ENCODE data around the gene GOLGA8K. TPM values are rescaled to one million over a fixed set of nuclear protein-coding genes. Genes with fewer than 3 reads are reported as not detected.
"Not testable (repeated sequence)": the region's sequence is repeated elsewhere in the genome, so short reads cannot be mapped to it uniquely, and the experiment has no call there.

GOLGA8K gene
- total and polyA plus RNA-seq, 4 donors, result 0.30 to 2.5 (median 0.53) TPM

DNA sequence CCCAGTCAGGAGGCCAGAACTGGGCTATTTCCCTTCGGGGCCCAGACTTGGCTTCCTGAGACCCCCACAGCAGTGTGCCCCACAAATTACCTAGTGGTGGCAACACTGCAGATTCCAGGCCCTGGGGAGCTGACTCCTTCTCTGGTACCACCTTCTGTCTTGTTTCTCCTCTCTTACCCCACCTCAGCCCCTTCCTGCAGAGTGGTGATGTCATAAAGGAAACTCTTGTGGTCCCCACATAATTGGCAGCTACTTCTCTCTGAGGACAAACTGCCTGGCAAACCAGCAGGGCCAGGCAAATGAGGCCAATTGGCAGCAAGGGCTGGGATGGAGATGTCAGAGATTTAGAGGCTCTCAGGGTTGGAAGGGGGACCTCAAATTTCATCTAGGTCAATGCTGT, 44.6 kb downstream of the GOLGA8K start:
- ATAC-seq (ENCODE audit: insufficient read depth, low FRiP score); H3K4me1 ChIP-seq (ENCODE audit: control insufficient read depth in 5 of 5, insufficient read depth in 5 of 5, low read length in 5 of 5); H3K4me3 ChIP-seq; H3K9me3 ChIP-seq (ENCODE audit: control insufficient read depth in 4 of 4, insufficient read depth in 3 of 4, low read length in 3 of 4); H3K9ac ChIP-seq (ENCODE audit: insufficient read depth in 1 of 2, low read length in 2 of 2); H3K27me3 ChIP-seq (ENCODE audit: control insufficient read depth in 3 of 3, insufficient read depth in 3 of 3, low read length in 2 of 3); H3K36me3 ChIP-seq (ENCODE audit: control insufficient read depth in 4 of 4, insufficient read depth in 4 of 4, low read length in 4 of 4); H3K27ac ChIP-seq (ENCODE audit: low read depth in 1 of 2, low read length in 1 of 2); DNase-seq: not testable (repeated sequence)
- WGBS, 2 donors, result 33% methylated on average over 1 of the region's 1 CpG; no CpG with 5 or more reads in 1 of the 2 donors

DNA sequence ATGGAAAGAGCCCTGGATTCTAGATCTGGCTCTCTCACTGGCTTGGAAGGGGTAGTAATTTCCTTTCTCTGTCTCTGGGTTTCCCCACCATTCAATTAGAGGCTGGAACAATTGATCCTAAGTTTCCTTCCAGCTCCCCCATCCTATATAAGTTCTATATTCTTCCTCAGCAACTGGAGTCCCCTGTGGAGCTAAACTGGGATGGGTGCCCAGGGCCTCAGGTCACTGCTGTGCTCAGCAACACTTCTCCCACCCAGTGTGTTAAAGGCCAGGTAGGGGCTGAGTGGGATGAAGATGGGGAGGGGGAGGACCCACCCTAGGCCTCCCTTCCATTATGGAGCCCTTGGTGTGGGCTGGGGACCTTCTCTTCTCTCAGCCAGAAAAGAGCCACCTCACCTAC, 46.2 kb downstream of the GOLGA8K start:
- not testable (repeated sequence) for H3K36me3 ChIP-seq (ENCODE audit: control insufficient read depth in 4 of 4, insufficient read depth in 4 of 4, low read length in 4 of 4); H3K4me1 ChIP-seq (ENCODE audit: control insufficient read depth in 5 of 5, insufficient read depth in 5 of 5, low read length in 5 of 5); H3K27me3 ChIP-seq (ENCODE audit: control insufficient read depth in 3 of 3, insufficient read depth in 3 of 3, low read length in 2 of 3); H3K4me3 ChIP-seq; H3K27ac ChIP-seq (ENCODE audit: low read depth in 1 of 2, low read length in 1 of 2); DNase-seq; H3K9ac ChIP-seq (ENCODE audit: insufficient read depth in 1 of 2, low read length in 2 of 2); ATAC-seq (ENCODE audit: insufficient read depth, low FRiP score); H3K9me3 ChIP-seq (ENCODE audit: control insufficient read depth in 4 of 4, insufficient read depth in 3 of 4, low read length in 3 of 4)

DNA sequence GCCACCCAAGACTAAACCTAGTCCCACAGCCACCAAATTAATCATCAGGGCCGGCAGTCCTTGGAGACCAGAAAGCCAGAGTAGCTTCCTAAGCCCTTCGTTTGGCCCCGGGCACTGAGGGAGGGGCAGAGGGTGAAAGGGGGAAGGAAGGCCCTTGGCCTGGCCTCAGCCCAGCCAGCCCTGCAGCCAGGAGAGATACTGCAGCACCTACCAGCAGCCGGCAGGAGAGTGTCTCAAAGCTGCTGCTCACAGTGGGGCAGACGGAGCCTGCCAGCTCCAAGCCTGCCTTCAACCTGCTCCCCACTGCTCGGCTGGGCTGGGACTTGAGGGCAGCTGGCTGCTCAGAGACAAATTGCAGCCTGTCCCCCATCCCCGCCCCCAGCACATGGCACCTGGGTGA, 50.3 kb downstream of the GOLGA8K start:
- not testable (repeated sequence) for H3K9ac ChIP-seq (ENCODE audit: insufficient read depth in 1 of 2, low read length in 2 of 2); H3K27ac ChIP-seq (ENCODE audit: low read depth in 1 of 2, low read length in 1 of 2); H3K27me3 ChIP-seq (ENCODE audit: control insufficient read depth in 3 of 3, insufficient read depth in 3 of 3, low read length in 2 of 3); H3K4me1 ChIP-seq (ENCODE audit: control insufficient read depth in 5 of 5, insufficient read depth in 5 of 5, low read length in 5 of 5); ATAC-seq (ENCODE audit: insufficient read depth, low FRiP score); H3K36me3 ChIP-seq (ENCODE audit: control insufficient read depth in 4 of 4, insufficient read depth in 4 of 4, low read length in 4 of 4); DNase-seq; H3K4me3 ChIP-seq; H3K9me3 ChIP-seq (ENCODE audit: control insufficient read depth in 4 of 4, insufficient read depth in 3 of 4, low read length in 3 of 4)
- WGBS, 2 donors, result no CpG with 5 or more reads among the region's 7 CpGs

DNA sequence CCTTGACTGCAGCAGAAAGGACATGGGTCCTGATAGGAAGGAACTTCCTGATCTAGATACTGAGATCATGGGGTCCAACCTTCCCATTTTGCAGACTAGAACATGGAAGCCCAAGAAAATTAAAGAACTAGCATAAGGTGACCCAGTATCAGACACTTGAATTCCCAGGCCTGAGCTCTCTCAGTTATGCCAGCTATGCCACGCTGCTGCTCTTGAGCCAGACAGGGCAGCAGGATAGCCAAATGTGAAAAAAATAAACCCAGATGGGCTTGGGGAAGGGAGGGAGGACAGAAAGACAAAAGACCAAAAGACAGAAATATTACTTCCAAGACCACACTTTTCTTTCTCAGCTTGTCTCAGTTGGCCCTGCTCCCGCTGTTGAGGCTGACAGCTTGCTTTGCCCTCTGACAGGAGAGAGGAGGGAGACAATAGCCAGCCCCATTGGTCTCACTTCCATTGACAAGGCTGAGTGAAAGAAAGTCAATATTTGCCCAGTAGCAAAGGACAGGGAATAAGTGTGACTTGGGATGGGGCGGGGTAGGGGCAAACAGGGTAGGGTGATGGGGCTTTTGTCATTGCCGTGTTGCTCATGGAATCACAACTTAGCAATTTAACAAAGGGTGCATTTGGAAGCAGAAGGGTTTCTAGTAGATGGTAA, 52.4 kb downstream of the GOLGA8K start:
- not testable (repeated sequence) for H3K36me3 ChIP-seq (ENCODE audit: control insufficient read depth in 4 of 4, insufficient read depth in 4 of 4, low read length in 4 of 4); H3K9ac ChIP-seq (ENCODE audit: insufficient read depth in 1 of 2, low read length in 2 of 2); H3K9me3 ChIP-seq (ENCODE audit: control insufficient read depth in 4 of 4, insufficient read depth in 3 of 4, low read length in 3 of 4); DNase-seq; H3K27ac ChIP-seq (ENCODE audit: low read depth in 1 of 2, low read length in 1 of 2); H3K4me3 ChIP-seq; H3K27me3 ChIP-seq (ENCODE audit: control insufficient read depth in 3 of 3, insufficient read depth in 3 of 3, low read length in 2 of 3); ATAC-seq (ENCODE audit: insufficient read depth, low FRiP score); H3K4me1 ChIP-seq (ENCODE audit: control insufficient read depth in 5 of 5, insufficient read depth in 5 of 5, low read length in 5 of 5)
- no CpG with 5 or more reads among the region's 4 CpGs for WGBS, 2 donors

DNA sequence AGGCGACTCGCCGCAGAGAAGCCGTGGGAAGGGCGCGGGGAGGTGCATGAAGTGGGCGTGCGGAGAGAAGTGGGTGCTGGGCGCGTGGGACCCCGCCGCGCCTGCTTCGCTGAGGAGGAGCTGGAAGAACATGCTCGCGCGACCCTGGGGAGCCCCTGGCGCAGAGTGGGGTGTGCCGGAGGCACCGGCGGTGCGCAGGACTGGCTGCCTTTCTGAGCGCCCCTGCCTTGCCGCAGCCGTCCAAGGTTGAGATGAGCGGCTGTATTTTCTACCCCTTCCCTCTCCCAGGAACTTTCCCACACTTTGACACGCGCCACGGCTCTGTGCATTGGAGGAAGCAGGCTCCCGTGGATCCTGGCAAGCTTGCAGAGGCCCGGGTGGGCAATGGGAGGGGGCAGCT, 56.1 kb downstream of the GOLGA8K start:
- not testable (repeated sequence) for H3K36me3 ChIP-seq (ENCODE audit: control insufficient read depth in 4 of 4, insufficient read depth in 4 of 4, low read length in 4 of 4); H3K4me3 ChIP-seq; H3K27me3 ChIP-seq (ENCODE audit: control insufficient read depth in 3 of 3, insufficient read depth in 3 of 3, low read length in 2 of 3); H3K27ac ChIP-seq (ENCODE audit: low read depth in 1 of 2, low read length in 1 of 2); H3K9me3 ChIP-seq (ENCODE audit: control insufficient read depth in 4 of 4, insufficient read depth in 3 of 4, low read length in 3 of 4); ATAC-seq (ENCODE audit: insufficient read depth, low FRiP score); H3K4me1 ChIP-seq (ENCODE audit: control insufficient read depth in 5 of 5, insufficient read depth in 5 of 5, low read length in 5 of 5); DNase-seq; H3K9ac ChIP-seq (ENCODE audit: insufficient read depth in 1 of 2, low read length in 2 of 2)
- WGBS, 2 donors, result 1 to 4% methylated on average over 5 to 11 of the region's 31 CpGs

DNA sequence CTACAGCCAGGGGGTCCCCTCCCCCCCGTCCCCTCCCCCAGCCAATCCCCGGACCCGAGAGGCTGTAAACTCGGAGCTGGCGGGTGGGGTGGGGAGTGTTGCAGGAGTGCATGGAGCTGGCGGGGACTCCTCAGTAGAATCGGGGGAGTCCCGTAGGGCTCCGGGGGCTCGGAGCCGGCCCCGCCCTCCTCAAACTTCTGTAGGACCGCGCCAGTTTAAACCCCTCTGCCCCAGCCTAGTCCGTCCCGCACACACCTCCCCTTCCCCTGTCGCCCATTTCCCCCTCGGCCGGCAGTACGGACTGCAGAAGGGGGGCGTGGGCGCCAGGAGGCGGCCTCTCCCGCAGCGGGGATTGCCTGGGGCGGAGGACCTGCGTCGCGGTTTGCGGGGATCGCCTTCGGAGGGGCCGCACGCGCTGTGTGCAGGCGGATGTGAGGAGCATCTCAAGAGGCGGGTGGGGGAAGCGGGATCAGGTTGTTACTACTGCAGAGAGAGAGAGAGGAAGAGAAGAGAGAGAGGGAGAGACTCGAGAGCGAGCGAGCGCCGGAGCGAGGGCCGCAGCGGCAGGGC, 57.0 kb downstream of the GOLGA8K start:
- 0% methylated on average over 4 of the region's 46 CpGs; no CpG with 5 or more reads in 1 of the 2 donors for WGBS, 2 donors
- not testable (repeated sequence) for DNase-seq; ATAC-seq (ENCODE audit: insufficient read depth, low FRiP score); H3K4me1 ChIP-seq (ENCODE audit: control insufficient read depth in 5 of 5, insufficient read depth in 5 of 5, low read length in 5 of 5); H3K27me3 ChIP-seq (ENCODE audit: control insufficient read depth in 3 of 3, insufficient read depth in 3 of 3, low read length in 2 of 3); H3K9ac ChIP-seq (ENCODE audit: insufficient read depth in 1 of 2, low read length in 2 of 2); H3K27ac ChIP-seq (ENCODE audit: low read depth in 1 of 2, low read length in 1 of 2); H3K4me3 ChIP-seq; H3K36me3 ChIP-seq (ENCODE audit: control insufficient read depth in 4 of 4, insufficient read depth in 4 of 4, low read length in 4 of 4); H3K9me3 ChIP-seq (ENCODE audit: control insufficient read depth in 4 of 4, insufficient read depth in 3 of 4, low read length in 3 of 4)

DNA sequence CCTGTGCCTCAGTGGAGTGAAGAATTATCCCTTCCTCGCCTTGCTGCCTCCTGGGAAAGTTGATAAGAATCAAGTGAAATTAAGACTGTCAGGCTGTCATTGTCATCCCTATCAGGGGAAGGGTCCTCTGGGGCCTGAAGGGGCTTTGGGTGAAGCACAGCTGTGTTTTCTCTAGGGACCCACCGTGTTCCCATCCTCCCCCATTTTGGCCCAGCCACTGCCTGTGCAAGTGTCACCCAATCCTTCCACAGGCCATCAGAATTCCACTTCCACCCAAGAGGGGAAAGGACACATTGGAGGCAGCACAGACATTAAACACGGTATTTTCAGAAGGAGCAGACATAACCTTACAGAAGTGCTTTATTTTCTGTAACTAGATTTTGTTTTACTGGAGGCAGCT, 59.2 kb downstream of the GOLGA8K start:
- not testable (repeated sequence) for H3K4me3 ChIP-seq; ATAC-seq (ENCODE audit: insufficient read depth, low FRiP score); DNase-seq; H3K9ac ChIP-seq (ENCODE audit: insufficient read depth in 1 of 2, low read length in 2 of 2); H3K9me3 ChIP-seq (ENCODE audit: control insufficient read depth in 4 of 4, insufficient read depth in 3 of 4, low read length in 3 of 4); H3K36me3 ChIP-seq (ENCODE audit: control insufficient read depth in 4 of 4, insufficient read depth in 4 of 4, low read length in 4 of 4); H3K27ac ChIP-seq (ENCODE audit: low read depth in 1 of 2, low read length in 1 of 2); H3K4me1 ChIP-seq (ENCODE audit: control insufficient read depth in 5 of 5, insufficient read depth in 5 of 5, low read length in 5 of 5); H3K27me3 ChIP-seq (ENCODE audit: control insufficient read depth in 3 of 3, insufficient read depth in 3 of 3, low read length in 2 of 3)
- WGBS, 2 donors, result 65 to 70% methylated on average over 1 of the region's 3 CpGs
